ENCODE measurements around the gene IL10RB.

Gene IL10RB

DNA sequence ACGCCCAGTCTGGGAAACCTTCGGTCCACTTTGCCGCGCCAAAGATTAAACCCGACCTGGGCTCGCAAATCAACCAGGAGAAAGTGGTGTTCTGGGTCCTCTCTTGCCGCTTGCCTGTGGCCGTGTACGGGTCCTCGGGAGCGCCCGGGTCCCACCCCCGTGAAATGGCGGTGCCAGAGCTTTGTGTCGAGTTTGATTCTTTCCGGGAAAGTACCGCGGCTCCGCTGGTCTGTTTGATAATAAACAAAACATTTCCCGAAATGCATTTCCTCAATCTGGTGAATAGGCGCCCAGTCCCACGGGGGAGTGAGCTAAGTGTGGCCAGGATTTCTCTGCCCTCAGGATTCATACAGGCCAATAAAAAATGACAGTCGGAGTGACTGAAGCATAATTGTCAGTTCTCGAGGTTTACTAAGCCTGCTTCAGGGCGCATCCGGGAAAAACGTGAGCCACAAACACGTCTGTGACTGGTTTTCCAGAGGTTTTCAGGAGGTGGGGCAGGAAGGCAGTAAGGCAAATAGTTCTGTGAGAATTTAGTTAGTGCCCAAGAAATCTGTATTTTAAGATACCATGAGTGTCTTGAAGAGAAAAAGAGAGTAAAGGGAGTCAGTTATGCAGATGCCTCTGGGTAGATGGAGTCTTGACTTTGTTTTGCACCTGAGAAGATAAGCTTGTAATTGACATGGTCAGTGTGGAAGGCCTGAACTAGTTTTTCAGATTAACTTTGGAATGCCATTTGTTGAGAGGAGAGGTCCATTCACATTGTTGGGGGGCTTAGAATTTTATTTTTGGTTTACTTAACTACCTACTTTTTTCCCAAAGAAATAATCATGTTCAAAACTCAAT, 59.3 kb downstream of the IL10RB start:
- TF ChIP-seq, protein P1, sequence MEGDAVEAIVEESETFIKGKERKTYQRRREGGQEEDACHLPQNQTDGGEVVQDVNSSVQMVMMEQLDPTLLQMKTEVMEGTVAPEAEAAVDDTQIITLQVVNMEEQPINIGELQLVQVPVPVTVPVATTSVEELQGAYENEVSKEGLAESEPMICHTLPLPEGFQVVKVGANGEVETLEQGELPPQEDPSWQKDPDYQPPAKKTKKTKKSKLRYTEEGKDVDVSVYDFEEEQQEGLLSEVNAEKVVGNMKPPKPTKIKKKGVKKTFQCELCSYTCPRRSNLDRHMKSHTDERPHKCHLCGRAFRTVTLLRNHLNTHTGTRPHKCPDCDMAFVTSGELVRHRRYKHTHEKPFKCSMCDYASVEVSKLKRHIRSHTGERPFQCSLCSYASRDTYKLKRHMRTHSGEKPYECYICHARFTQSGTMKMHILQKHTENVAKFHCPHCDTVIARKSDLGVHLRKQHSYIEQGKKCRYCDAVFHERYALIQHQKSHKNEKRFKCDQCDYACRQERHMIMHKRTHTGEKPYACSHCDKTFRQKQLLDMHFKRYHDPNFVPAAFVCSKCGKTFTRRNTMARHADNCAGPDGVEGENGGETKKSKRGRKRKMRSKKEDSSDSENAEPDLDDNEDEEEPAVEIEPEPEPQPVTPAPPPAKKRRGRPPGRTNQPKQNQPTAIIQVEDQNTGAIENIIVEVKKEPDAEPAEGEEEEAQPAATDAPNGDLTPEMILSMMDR (IDR thresholded peaks at IDR 0.05; ENCODE audit: low read depth, low read length, missing control alignments) = no peak
- DNase-seq (ENCODE audit: extremely low read depth, low read depth) = peak; percentile 33
- peak overlapping the region; percentile 94 for H3K4me3 ChIP-seq (replicated peaks; ENCODE audit: low read depth, low read length)

DNA sequence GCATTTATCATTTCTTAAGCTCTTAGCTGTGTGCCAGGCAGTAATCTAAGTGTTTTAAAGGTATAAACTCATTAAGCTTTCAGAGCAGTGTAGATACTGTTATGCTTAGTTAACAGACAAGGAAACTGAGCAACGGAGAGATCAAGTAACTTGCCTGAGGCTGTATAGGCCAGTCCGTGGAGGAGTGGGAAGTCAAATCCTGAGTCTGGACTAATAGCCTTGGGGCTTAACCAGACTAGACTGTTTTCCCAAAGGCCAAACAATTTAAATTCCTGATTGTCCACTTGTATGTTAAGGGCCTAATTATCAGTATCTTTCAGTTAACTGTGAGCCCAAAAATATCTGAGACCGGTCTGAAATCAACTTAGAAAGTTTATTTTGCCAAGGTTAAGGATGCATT, 61.2 kb downstream of the IL10RB start:
- no peak overlapping the region for H3K4me3 ChIP-seq (replicated peaks; ENCODE audit: low read depth, low read length)
- DNase-seq (ENCODE audit: extremely low read depth, low read depth) = no peak

DNA sequence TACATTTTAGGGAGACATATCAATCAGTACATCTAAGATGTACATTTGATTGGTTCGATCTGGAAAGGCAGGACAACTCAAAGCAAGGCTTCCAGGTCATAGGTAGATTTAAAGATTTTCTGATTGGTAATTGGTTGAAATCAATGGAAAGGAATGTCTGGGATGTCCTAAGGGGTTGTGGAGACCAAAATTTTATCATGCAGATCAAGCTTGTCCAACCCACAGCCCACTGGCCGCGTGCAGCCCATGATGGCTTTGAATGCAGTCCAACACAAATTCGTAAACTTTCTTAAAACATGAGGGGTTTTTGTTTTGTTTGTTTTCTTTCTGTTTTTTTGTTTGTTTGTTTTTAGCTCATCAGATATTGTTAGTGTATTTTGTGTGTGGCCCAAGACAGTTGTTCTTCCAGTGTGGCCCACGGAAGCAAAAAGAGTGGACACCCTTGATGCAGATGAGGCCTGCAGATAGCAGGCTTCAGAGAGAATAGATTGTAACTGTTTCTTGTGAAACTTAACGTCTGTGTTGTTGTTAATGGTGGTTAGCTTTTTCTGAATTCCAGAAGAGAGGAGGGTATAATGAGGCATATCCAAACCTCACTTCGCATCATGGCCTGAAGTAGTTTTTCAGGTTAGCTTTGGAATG, 61.7 kb downstream of the IL10RB start:
- TF ChIP-seq, protein P1 (IDR thresholded peaks at IDR 0.05; ENCODE audit: low read depth, low read length, missing control alignments) = no peak
- no peak for DNase-seq (ENCODE audit: extremely low read depth, low read depth)
- no peak overlapping the region for H3K4me3 ChIP-seq (replicated peaks; ENCODE audit: low read depth, low read length)

More for the DNA sequence above, 61.2 kb downstream of the IL10RB start:
- TF ChIP-seq, protein P1 (IDR thresholded peaks at IDR 0.05; ENCODE audit: low read depth, low read length, missing control alignments) = no peak

GRCh38 chr21:33330726-33331125, 64.6 kb downstream of the IL10RB start:
- no peak overlapping the region for H3K4me3 ChIP-seq (replicated peaks; ENCODE audit: low read depth, low read length)
- TF ChIP-seq, protein P1 (IDR thresholded peaks at IDR 0.05; ENCODE audit: low read depth, low read length, missing control alignments) = no peak
- DNase-seq (ENCODE audit: extremely low read depth, low read depth) = no peak

GRCh38 chr21:33332143-33332542, 66.0 kb downstream of the IL10RB start:
- TF ChIP-seq, protein P1 (IDR thresholded peaks at IDR 0.05; ENCODE audit: low read depth, low read length, missing control alignments) = no peak
- no peak overlapping the region for H3K4me3 ChIP-seq (replicated peaks; ENCODE audit: low read depth, low read length)
- no peak for DNase-seq (ENCODE audit: extremely low read depth, low read depth)

DNA sequence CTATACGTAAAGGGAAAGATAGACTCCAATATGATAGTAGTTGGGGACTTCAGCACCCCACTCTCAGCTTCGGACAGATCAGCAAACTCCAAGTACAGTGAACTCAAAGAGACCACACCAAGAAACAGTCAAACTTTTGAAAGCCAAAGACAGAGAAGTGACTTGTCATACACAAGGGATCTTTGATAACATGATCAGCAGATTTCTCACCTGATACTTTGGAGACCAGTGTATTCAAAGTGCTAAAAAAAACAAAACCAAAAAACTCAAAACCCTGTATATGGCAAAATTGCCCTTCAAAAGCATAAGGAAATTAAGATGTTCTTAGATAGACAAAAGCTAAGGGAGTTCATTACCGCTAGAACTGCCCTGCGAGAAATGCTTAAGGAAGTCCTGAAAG, 68.0 kb downstream of the IL10RB start:
- TF ChIP-seq, protein P1 (IDR thresholded peaks at IDR 0.05; ENCODE audit: low read depth, low read length, missing control alignments) = no peak
- no peak for DNase-seq (ENCODE audit: extremely low read depth, low read depth)
- no peak overlapping the region for H3K4me3 ChIP-seq (replicated peaks; ENCODE audit: low read depth, low read length)
